Activated naive CD8-positive, alpha-beta T cell treated with anti-CD3 and anti-CD28 coated beads for 36 hours (primary cell): Measurements from ENCODE around the gene RASAL2. TPM values are rescaled to one million over a fixed set of nuclear protein-coding genes. Genes with fewer than 3 reads are reported as not detected.
"Not testable (repeated sequence)": the region's sequence is repeated elsewhere in the genome, so short reads cannot be mapped to it uniquely, and the experiment has no call there.

Experiments
- DNase-seq: peaks from one replicate; pipeline ENCODE4 v3.0.0; 2021
- H3K27ac Mint-ChIP-seq: one replicate; pipeline ENCODE4 v1.8.0; 2022; ENCODE audit warnings: mild to moderate bottlenecking, moderate library complexity, mixed read lengths
- H3K27me3 Mint-ChIP-seq: one replicate; pipeline ENCODE4 v1.8.0; 2022; ENCODE audit warnings: mild to moderate bottlenecking, mixed read lengths
- H3K36me3 Mint-ChIP-seq: one replicate; pipeline ENCODE4 v1.8.0; 2021; ENCODE audit warnings: mild to moderate bottlenecking, mixed read lengths
- H3K4me1 Mint-ChIP-seq: one replicate; pipeline ENCODE4 v1.8.0; 2021; ENCODE audit warnings: mixed read lengths
- H3K4me3 Mint-ChIP-seq: one replicate; pipeline ENCODE4 v1.8.0; 2022; ENCODE audit warnings: mild to moderate bottlenecking, moderate library complexity, mixed read lengths
- H3K9me3 Mint-ChIP-seq: one replicate; pipeline ENCODE4 v1.8.0; 2022; ENCODE audit warnings: mixed read lengths
- total RNA-seq, 2 experiments: library from RNA; stranded (reverse); gene quantifications; one replicate each; pipeline ENCODE4 v1.2.3, GENCODE V29; 2021

Gene RASAL2
- total RNA-seq, 2 experiments from 2014 or later, result not detected

GRCh38 chr1:178389441-178389840, 295.5 kb downstream of the RASAL2 start:
- H3K27me3 Mint-ChIP-seq, result peaks cover 6% of the 10 kb centered on the region
- no peak overlapping the region for H3K27ac Mint-ChIP-seq
- no peaks in the 10 kb centered on the region for H3K4me1 Mint-ChIP-seq
- H3K4me3 Mint-ChIP-seq, result no peak overlapping the region
- DNase-seq, result no peak
- H3K9me3 Mint-ChIP-seq, result no peaks in the 10 kb centered on the region
- no peaks in the 10 kb centered on the region for H3K36me3 Mint-ChIP-seq

- not testable (repeated sequence) for H3K9me3 Mint-ChIP-seq
Measured at GRCh38 chr1:178390280-178390679, 296.4 kb downstream of the RASAL2 start.

DNA sequence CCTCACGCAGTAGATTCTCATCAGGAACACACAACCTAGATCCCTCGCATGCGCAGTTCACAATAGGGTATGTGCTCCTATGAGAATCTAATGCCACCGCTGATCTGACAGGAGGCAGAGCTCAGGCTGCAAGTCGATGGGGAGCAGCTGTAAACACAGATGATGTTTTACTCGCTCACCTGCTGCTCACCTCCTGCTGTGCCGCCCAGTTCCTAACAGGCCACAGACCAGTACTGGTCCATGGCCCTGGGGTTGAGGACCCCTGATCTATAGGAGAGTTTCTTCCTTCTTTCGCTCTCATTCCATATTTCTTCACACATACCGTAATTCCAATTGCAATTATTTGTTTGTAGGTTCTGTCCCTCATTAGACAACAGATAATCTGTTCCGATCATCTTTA, 299.5 kb downstream of the RASAL2 start:
- Mint-ChIP-seq H3K27ac (no peak overlapping the region), H3K36me3 (no peaks in the 10 kb centered on the region)
- no peak for DNase-seq

More at GRCh38 chr1:178390280-178390679, 296.4 kb downstream of the RASAL2 start:
- not testable (repeated sequence) for H3K4me1 Mint-ChIP-seq, DNase-seq, H3K27me3 Mint-ChIP-seq, H3K36me3 Mint-ChIP-seq, H3K4me3 Mint-ChIP-seq, H3K27ac Mint-ChIP-seq

DNA sequence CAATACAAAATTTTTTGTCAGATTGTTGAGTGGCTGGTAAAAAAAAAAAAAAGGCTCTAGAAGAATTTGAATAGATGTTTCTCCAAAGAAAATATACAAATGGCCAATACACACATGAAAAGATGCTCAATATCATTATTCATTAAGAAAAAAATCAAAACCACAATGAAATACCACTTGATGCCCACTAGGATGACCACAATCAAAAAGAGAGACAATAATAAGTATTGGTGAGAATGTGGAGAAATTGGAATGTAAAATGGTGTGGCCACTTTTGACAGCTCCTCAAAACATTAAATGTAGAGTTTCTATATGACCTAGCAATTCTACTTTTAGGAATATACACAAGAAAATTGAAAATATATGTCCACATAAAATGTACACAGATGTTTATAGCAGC, 302.9 kb downstream of the RASAL2 start:
- no peak overlapping the region for H3K4me3 Mint-ChIP-seq
- H3K27me3 Mint-ChIP-seq, result peaks cover 9% of the 10 kb centered on the region
- H3K9me3 Mint-ChIP-seq, result no peaks in the 10 kb centered on the region
- no peaks in the 10 kb centered on the region for H3K36me3 Mint-ChIP-seq
- DNase-seq, result no peak
- peaks cover 2% of the 10 kb centered on the region for H3K4me1 Mint-ChIP-seq
- no peak overlapping the region for H3K27ac Mint-ChIP-seq

More for the DNA sequence above, 299.5 kb downstream of the RASAL2 start:
- H3K27me3 Mint-ChIP-seq, result peaks cover 6% of the 10 kb centered on the region
- H3K4me3 Mint-ChIP-seq, result no peak overlapping the region
- no peaks in the 10 kb centered on the region for H3K4me1 Mint-ChIP-seq
- no peaks in the 10 kb centered on the region for H3K9me3 Mint-ChIP-seq

DNA sequence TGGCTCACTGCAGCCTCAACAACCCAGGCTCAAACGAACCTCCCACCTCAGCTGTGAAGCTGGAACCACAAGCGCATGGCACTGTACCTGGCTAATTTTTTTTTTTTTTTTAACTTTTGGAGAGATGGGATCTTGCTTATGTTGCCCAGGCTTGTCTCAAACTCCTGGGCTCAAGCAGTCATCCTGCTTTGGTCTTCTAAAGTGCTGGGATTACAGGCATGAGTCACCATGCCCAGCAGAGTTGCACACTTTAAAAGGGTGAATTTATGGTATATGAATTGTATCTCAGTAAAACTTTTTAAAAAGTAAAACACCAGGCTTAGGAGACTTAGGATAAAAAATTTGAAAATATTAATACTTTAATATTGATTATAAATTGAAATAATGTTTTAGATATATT, 303.8 kb downstream of the RASAL2 start:
- Mint-ChIP-seq H3K36me3 (no peaks in the 10 kb centered on the region), H3K4me3 (no peak overlapping the region), H3K4me1 (peaks cover 2% of the 10 kb centered on the region), H3K9me3 (no peaks in the 10 kb centered on the region), H3K27me3 (peaks cover 3% of the 10 kb centered on the region), H3K27ac (no peak overlapping the region)
- DNase-seq, result no peak

DNA sequence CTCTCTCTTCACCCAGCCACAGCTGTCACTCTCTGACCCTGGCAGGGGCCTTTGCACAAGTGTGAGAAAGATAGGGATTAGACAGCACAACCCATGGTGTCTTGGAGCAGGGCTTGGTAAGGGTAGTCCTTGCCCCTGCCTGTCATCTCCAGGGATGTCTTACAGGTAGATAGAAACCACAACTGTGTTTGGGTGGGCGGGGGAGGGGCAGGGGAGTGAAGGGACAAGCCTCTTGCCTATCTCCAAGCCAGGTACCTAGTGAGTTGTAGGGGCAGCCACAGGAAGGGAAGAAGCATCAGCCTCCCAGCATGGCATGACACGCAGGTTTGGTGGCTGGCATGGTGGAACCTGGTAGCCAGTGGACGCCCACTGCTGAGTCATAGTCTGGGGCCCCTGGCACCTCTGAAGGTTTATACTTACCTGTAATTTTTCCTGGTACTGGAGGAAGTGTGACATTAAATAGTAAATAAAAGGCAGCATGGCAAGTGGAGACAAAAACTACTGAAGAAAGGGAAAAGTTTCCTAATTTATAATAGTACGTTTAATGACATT, 305.3 kb downstream of the RASAL2 start:
- Mint-ChIP-seq H3K4me3 (no peak overlapping the region), H3K27me3 (peaks cover 3% of the 10 kb centered on the region), H3K36me3 (no peaks in the 10 kb centered on the region), H3K27ac (no peak overlapping the region), H3K4me1 (peaks cover 2% of the 10 kb centered on the region), H3K9me3 (no peaks in the 10 kb centered on the region)
- DNase-seq, result no peak

- H3K4me1 Mint-ChIP-seq, result no peaks in the 10 kb centered on the region
- H3K9me3 Mint-ChIP-seq, result no peaks in the 10 kb centered on the region
- no peak overlapping the region for H3K4me3 Mint-ChIP-seq
- DNase-seq, result no peak
- no peaks in the 10 kb centered on the region for H3K36me3 Mint-ChIP-seq
- H3K27ac Mint-ChIP-seq, result no peak overlapping the region
- H3K27me3 Mint-ChIP-seq, result peaks cover 5% of the 10 kb centered on the region
Measured at GRCh38 chr1:178405137-178405536, 311.2 kb downstream of the RASAL2 start.

- peaks cover 14% of the 10 kb centered on the region for H3K27me3 Mint-ChIP-seq
- H3K4me1 Mint-ChIP-seq, result peaks cover 3% of the 10 kb centered on the region
- H3K27ac Mint-ChIP-seq, result no peak overlapping the region
- DNase-seq, result no peak
- H3K4me3 Mint-ChIP-seq, result no peak overlapping the region
- no peaks in the 10 kb centered on the region for H3K36me3 Mint-ChIP-seq
- no peaks in the 10 kb centered on the region for H3K9me3 Mint-ChIP-seq
Measured at GRCh38 chr1:178407215-178407614, 313.3 kb downstream of the RASAL2 start.

GRCh38 chr1:178407655-178408054, 313.8 kb downstream of the RASAL2 start:
- Mint-ChIP-seq H3K4me3 (no peak overlapping the region), H3K27ac (no peak overlapping the region), H3K9me3 (no peaks in the 10 kb centered on the region), H3K27me3 (peaks cover 14% of the 10 kb centered on the region), H3K36me3 (no peaks in the 10 kb centered on the region), H3K4me1 (peaks cover 3% of the 10 kb centered on the region)
- DNase-seq, result no peak

DNA sequence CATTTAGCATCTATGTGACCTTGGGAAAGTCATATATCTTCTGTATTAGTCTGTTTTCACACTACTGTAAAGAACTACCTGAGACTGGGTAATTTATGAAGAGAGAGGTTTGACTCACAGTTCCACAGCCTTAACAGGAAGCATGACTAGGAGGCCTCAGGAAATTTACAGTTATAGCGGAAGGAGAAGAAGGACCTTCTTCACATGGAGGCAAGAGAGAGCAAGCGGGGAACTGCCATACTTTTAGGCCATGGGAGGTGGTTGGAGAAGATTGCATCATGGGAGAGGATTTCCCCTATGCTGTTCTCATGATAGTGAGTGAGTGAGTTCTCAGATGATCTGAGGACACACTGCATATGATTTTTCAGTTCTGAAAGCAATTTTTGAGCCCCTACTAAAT, 315.0 kb downstream of the RASAL2 start:
- Mint-ChIP-seq H3K36me3 (no peaks in the 10 kb centered on the region), H3K27ac (no peak overlapping the region), H3K9me3 (peaks cover 1% of the 10 kb centered on the region), H3K27me3 (peaks cover 14% of the 10 kb centered on the region), H3K4me1 (peaks cover 3% of the 10 kb centered on the region), H3K4me3 (no peak overlapping the region)
- no peak for DNase-seq

DNA sequence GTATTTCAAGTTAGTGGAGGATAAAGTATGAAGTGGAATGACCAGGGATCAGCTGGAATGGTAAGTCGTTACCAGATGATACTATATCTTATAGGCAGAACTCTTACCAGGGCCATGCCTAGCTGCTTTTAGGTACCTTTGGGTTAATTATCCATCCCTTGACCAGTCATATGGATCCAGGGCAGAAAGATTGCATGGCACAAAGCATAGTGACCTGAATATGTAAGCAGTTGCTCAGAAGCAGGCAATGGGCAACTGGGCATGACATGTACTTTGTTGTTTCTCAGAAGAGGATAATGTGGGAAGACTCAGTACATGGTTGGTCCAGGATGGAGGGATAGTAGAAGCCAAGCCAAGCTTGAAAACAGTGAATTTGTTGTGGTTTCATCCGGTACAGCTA, 315.6 kb downstream of the RASAL2 start:
- no peak for DNase-seq
- peaks cover 14% of the 10 kb centered on the region for H3K27me3 Mint-ChIP-seq
- H3K27ac Mint-ChIP-seq, result no peak overlapping the region
- H3K4me1 Mint-ChIP-seq, result peaks cover 3% of the 10 kb centered on the region
- no peaks in the 10 kb centered on the region for H3K36me3 Mint-ChIP-seq
- peaks cover 1% of the 10 kb centered on the region for H3K9me3 Mint-ChIP-seq
- no peak overlapping the region for H3K4me3 Mint-ChIP-seq

- no peak for DNase-seq
- Mint-ChIP-seq H3K4me1 (peaks cover 3% of the 10 kb centered on the region), H3K4me3 (no peak overlapping the region), H3K9me3 (peaks cover 4% of the 10 kb centered on the region), H3K27ac (no peak overlapping the region), H3K36me3 (no peaks in the 10 kb centered on the region), H3K27me3 (peaks cover 14% of the 10 kb centered on the region)
Measured at GRCh38 chr1:178411756-178412399, 318.0 kb downstream of the RASAL2 start.

DNA sequence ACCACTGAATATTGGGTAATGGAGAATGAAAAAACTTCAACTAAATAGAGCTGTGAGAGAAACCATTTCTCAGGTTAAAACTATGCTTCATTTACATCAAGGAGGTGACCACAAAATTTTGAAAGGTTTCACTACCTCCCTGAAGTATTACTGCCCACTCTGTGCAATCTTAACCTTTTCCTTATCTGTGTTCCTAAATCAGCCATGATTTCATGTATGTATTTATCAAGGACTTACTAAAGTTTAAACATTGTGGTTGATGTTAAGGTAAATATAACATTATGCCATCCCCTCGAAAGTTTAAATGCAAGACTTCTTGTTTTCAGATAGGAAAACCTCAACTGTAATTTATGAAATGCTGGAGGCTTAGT, 318.5 kb downstream of the RASAL2 start:
- H3K9me3 Mint-ChIP-seq, result peaks cover 6% of the 10 kb centered on the region
- no peaks in the 10 kb centered on the region for H3K36me3 Mint-ChIP-seq
- peaks cover 3% of the 10 kb centered on the region for H3K4me1 Mint-ChIP-seq
- no peak overlapping the region for H3K4me3 Mint-ChIP-seq
- peaks cover 17% of the 10 kb centered on the region for H3K27me3 Mint-ChIP-seq
- DNase-seq, result no peak
- no peak overlapping the region for H3K27ac Mint-ChIP-seq

GRCh38 chr1:178417858-178418257, 324.0 kb downstream of the RASAL2 start:
- Mint-ChIP-seq H3K4me3 (no peak overlapping the region), H3K27ac (no peak overlapping the region), H3K27me3 (peaks cover 4% of the 10 kb centered on the region), H3K36me3 (no peaks in the 10 kb centered on the region), H3K4me1 (no peaks in the 10 kb centered on the region), H3K9me3 (peaks cover 6% of the 10 kb centered on the region)
- DNase-seq, result no peak

- Mint-ChIP-seq H3K4me1 (no peaks in the 10 kb centered on the region), H3K27ac (no peak overlapping the region), H3K4me3 (no peak overlapping the region), H3K9me3 (peaks cover 5% of the 10 kb centered on the region), H3K36me3 (no peaks in the 10 kb centered on the region), H3K27me3 (peaks cover 4% of the 10 kb centered on the region)
- no peak for DNase-seq
Measured at GRCh38 chr1:178418284-178418955, 324.5 kb downstream of the RASAL2 start.

DNA sequence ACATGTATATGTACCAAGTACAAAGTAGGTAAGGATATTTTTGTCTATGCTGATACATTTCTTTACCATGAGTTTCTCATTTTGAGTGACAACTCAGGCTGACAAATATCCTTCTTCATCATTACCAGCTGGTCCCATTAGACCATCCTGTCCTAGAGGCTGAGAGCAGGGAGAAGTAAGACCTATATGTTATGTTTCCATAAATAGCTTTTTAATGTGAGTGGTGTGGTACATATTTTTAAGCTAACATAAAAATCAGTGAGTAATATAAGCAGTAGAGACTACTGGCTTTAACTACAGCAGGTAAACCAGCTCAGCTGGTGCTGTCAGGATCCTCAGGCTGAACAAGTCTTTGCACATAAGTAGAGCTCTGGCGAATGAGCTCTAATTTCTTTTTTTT, 340.5 kb downstream of the RASAL2 start:
- Mint-ChIP-seq H3K9me3 (no peaks in the 10 kb centered on the region), H3K4me3 (no peak overlapping the region), H3K27ac (no peak overlapping the region), H3K36me3 (no peaks in the 10 kb centered on the region), H3K4me1 (no peaks in the 10 kb centered on the region), H3K27me3 (peaks cover 10% of the 10 kb centered on the region)
- no peak for DNase-seq
